A549 (cell line): Measurements from ENCODE around the gene OARD1.
A peak's percentile ranks its signal among the peaks of the same experiment; 100 is the strongest.

Experiments used
- CBX8 ChIP-seq: fragments of 200-600 bp; sonication (generic); IDR thresholded peaks from 2 replicates; pipeline ENCODE4 v1.6.1; 2016
- KDM1A ChIP-seq: fragments of 200-600 bp; sonication (generic); IDR thresholded peaks from 2 replicates; pipeline ENCODE4 v1.6.1; 2016; ENCODE audit warnings: low read depth, mild to moderate bottlenecking
- MYC ChIP-seq: IDR thresholded peaks from 2 replicates; pipeline ENCODE4 v1.6.1; 2012; ENCODE audit warnings: mild to moderate bottlenecking, inconsistent platforms, low read length, improper control_type of control experiment, borderline replicate concordance
- SREBF2 ChIP-seq: fragments of 450-650 bp; IDR thresholded peaks from 2 replicates; pipeline ENCODE4 v1.6.1; 2014; ENCODE audit warnings: mild to moderate bottlenecking, moderate library complexity
- TF ChIP-seq, protein P1 (sequence below): fragments of >200 bp; sonication (Bioruptor Twin); formaldehyde crosslinking; IDR thresholded peaks from 3 replicates; pipeline ENCODE4 v1.5.1; 2016

DNA sequence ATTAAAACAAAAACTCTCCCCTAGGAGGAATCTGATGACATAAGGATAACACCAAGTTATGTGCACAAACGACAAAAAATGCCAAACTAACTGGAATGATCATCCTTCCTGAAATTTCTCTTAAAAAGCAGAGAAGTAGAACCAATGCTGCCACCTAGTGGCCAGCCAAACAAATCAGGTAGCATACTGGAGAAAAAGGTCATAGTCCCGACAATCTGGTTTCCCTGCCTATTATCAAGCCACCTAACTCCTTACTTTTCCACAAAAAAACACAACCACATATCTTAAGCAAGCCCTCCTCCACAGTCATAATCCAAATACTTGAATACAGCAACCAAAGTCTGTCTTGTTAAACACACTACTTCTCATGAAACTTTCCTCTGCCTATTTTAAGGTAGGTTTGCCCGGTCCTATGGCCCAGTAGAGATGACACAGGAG lies 5.3 kb downstream of the OARD1 start:
- no peak for TF ChIP-seq KDM1A
- TF ChIP-seq, protein P1, sequence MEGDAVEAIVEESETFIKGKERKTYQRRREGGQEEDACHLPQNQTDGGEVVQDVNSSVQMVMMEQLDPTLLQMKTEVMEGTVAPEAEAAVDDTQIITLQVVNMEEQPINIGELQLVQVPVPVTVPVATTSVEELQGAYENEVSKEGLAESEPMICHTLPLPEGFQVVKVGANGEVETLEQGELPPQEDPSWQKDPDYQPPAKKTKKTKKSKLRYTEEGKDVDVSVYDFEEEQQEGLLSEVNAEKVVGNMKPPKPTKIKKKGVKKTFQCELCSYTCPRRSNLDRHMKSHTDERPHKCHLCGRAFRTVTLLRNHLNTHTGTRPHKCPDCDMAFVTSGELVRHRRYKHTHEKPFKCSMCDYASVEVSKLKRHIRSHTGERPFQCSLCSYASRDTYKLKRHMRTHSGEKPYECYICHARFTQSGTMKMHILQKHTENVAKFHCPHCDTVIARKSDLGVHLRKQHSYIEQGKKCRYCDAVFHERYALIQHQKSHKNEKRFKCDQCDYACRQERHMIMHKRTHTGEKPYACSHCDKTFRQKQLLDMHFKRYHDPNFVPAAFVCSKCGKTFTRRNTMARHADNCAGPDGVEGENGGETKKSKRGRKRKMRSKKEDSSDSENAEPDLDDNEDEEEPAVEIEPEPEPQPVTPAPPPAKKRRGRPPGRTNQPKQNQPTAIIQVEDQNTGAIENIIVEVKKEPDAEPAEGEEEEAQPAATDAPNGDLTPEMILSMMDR: peak; percentile 84
- TF ChIP-seq SREBF2: no peak
- TF ChIP-seq CBX8: no peak
- no peak for TF ChIP-seq MYC
